Transverse colon (tissue), 4 donors: ENCODE measurements around the gene DCLK3.

Source experiments
- CTCF ChIP-seq, 5 experiments: fragments of 200-600 bp in 3 of 5; fragments of 450-650 bp in 2 of 5; sonication (generic) in 3 of 5; IDR thresholded peaks; 1 replicate in 2 of 5; 2 replicates in 3 of 5; pipeline ENCODE4 v1.5.1; 2016 to 2017; ENCODE audit warnings: antibody characterized with exemption in 5 of 5, inconsistent platforms in 3 of 5, mild to moderate bottlenecking in 2 of 5, moderate library complexity in 1 of 5
- POLR2AphosphoS5 ChIP-seq, 3 donors: sonication (generic); formaldehyde crosslinking; IDR thresholded peaks; one replicate each; pipeline ENCODE4 v1.6.1; 2016; ENCODE audit warnings: antibody characterized with exemption in 3 of 3

- TF ChIP-seq CTCF (IDR thresholded peaks at IDR 0.05) = no peak
- TF ChIP-seq POLR2AphosphoS5 (IDR thresholded peaks at IDR 0.05) = no peak
Observed at GRCh38 chr3:36669764-36670163, 94.6 kb downstream of the DCLK3 start.
